Fibroblast of skin of right biceps (primary cell): ENCODE data around the gene WDCP.
"Not testable (repeated sequence)": the region's sequence is repeated elsewhere in the genome, so short reads cannot be mapped to it uniquely, and the experiment has no call there.

Source experiments
- DNase-seq: peaks from one replicate; pipeline ENCODE4 v3.0.0-alpha.2; 2013

Gene WDCP

GRCh38 chr2:24021122-24021998 lies 25.8 kb downstream of the WDCP start:
- no peak for DNase-seq

DNA sequence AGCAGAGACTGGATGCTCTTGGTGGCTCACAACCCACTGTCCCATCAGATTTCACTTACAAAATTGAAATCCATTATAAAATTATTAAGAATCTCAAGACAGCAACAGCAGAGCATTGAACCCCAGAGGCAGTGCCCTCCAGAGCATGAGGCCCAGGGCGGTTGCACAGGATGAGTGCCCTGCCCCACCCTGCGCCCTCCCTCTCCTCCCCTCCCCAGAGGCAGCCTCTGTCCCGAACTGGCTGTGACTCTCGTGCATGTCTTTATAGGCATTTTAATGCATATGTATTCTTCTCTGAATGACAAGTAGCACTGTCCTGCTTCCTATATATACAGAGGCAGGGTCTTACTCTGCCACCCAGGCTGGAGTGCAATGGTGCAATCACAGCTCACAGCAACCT lies 26.9 kb downstream of the WDCP start:
- DNase-seq = no peak

DNA sequence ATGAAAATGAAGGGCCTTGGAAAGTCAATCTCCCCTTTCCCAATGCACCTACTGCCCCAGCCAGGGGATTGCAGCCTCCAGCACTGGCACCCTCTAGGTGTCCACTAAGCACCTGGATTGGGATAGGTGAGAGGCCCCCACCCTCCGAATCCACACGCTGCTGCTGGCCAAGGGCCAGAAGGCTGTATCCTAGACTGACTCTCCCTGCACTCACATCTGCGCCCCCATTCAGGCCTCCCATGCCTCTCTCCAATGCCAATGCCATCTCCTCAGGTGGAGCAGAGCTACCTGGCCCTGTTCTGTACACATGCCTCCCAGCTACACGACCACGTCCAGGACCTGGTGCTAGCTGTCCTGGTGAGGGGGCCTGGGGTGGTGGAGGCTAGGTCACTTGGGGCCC lies 27.5 kb downstream of the WDCP start:
- DNase-seq = no peak

DNA sequence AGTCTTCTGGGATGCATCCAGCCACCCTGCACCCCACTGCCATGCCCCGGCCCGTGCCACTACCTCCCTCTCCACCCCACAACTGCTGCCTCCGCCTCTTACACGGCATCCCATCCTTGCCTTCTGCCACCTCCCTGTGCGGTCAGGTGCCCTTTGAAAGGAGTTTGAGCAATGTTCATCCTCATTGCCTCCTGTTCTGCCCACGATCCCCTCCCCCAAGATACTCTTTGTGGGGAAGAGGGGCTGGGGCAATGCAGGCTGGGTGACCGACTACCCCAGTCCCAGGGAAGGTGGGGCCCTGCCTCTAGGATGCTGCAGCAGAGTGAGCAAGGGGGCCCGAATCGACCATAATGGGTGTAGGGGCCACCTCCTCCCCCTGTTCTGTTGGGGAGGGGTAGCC lies 28.9 kb downstream of the WDCP start:
- no peak for DNase-seq

DNA sequence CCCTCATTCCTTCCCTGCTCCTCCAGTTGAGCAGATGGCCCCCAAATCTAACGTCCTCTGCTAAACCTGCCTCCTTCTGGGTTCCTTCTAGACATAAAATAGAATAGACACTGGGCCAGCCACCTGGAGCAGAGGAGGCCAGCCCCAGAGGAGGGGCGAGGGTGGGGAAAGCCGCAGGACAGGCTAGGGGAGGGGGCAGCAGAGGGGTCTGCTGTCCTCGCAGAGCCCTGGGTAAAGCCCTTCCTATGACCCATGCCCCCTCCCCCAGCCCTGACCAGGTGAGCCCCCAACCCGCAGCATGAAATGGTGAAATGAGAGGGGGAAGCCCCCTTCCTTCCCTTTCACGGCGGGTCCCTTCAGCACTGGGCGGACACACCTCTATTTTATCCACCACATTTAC lies 29.5 kb downstream of the WDCP start:
- DNase-seq = no peak

DNA sequence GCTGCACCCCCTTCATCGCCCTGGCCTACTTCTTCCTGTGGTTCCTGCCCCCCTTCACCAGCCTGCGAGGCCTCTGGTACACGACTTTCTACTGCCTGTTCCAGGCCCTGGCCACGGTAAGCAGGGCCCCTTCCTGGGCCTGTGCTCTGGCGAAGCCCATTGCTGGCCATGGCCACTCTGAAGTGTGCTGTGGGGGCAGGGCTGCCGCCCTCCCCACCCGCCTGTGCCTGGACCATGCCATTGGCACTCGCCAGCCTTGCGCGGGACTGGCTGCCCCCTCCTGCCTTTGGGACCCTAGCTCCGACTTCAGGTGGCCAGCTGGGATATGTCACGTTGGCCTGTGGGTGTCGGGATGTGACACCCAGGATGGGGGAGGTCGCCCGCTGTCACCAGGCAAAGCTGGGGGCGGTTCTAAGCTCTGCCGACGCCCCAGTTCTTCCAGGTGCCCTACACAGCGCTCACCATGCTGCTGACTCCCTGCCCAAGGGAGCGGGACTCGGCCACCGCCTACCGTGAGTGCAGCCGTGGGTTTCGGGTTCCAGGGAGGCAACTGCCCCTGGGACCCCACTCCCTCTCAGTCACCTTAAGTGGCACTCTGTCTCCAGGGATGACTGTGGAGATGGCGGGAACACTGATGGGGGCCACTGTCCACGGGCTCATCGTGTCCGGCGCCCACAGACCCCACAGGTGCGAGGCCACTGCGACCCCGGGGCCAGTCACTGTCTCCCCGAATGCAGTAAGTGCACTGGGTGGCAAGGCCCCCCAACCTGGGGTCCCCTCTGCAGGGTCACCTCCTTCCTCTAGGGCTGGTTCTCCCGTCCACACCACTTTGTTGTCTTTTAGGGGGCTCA lies 30.1 kb downstream of the WDCP start:
- DNase-seq = no peak

DNA sequence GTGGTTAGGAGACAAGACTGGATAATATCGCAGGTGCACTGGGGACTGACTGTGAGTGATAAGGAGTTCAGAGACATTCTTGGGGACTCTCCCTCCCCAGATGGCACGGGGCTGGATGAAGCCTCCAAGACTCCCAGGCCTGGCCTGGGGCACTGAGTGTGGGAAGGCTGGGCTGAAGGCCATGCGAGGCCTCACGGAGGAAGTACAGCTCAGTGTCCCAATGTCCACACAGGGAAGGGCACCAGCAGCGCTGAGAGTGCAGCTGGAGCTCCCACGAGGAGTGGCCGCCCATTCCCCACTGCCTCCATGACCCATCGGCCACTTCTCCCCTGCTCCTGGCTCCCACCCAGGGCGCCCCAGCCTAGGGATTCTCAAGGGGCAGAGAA lies 30.8 kb downstream of the WDCP start:
- no peak for DNase-seq

DNA sequence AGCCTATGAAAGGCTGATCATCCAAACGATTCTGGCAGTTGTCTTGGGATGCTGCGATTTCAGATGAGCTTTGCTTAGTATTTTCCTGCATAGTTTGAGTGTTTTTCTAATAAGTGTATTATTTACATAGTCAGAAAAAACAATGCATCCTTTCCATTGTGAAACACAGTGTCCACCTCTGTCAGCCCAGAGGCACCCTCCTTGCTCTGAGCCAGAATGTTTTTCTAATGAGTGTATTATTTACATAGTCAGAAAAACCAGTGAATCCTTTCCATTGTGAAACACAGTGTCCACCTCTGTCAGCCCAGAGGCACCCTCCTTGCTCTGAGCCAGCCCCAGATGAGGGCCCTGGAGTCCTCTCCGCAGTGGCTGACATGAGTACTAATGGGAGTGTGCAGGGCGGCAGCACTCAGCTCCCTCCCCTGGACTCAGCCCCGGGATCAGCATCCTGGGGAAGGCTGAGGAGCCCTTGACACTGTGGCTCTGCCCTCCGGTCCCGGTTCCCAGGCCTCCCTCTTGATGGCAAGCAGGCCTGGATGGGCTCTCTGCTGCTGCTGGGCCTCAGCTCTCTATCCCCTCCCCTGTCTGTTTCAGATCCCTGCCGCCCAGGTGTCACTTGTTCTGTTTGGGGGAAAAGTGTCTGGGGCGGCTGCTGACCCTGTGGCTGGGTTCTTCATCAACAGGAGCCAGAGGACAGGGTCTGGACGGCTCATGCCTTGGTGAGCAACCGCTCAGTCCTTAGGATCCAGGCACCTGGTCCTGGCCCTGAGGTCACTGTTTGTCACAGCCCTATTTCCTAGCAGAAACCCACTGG lies 31.4 kb downstream of the WDCP start:
- DNase-seq = peak; percentile 68

GRCh38 chr2:24014902-24015301 lies 32.3 kb downstream of the WDCP start:
- DNase-seq = not testable (repeated sequence)

DNA sequence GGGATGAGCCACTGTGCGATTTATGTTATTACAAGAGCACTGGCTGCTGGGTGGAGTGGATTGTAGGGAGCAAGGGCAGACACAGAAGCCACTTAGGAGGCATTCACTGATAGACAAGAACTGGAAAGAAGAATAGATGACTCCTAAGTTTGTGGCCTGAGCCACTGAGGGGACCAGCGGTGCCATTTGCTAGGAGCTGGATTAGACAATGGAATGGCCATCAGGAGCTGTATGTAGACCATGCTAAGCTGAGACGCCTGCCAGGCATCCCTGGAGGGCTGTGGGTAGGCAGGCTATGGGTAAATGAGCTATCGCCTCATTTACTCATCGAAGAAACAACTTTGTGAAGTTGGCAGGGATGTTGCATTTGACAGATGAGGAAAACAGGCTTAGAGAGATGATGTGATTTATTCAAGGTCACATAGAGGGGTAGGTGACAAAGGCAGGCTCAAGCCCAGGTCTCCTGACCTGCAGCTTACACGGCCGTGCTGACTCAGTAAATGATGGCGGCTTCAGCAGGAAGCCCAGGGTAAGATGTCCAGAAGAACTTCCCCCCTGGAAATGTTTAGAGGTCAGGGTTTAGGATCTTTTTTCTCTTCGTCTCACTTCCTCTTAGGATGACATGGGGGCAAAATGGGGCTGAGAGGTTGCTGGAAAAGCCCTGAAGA lies 34.5 kb downstream of the WDCP start:
- no peak for DNase-seq

DNA sequence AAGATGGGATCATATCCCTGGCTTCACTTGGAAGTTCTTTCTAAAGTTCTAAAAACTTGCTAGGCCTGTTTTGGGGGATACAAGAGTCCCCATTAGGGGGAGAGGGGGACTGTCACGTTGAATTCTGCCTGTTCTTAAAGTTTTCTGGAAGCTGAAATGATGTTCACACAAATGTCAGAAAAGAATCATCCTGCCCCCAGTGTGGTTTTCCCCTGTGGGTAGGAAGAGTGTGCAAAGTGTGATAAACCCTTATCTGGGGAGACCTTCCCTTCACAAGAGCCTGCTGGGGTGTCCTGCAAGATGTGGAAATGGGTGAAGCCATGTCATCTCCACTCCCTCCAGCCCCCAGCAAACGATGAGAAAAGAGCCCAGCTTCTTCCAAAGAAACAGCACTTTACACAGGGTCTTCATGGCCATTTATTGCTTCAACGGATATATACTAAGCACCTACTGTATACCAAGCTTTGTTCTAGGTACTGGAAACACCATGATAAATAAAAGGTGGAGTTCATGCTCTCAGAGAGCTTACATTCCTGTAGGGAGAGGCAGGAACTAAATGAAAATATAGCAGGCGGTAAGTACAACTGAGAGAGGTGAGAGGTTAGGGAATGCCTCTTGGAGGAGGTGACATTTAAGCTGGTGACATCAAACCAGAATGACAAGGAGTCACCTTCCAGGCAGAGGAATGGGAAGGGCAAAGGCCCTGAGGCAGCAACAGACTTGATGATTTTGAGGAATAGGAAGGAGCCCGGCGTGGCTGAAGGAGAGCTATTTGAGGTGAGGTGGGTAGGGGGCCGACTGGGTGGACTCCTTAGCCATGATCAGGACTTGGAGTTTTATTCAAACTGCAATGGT lies 35.7 kb downstream of the WDCP start:
- DNase-seq = no peak

DNA sequence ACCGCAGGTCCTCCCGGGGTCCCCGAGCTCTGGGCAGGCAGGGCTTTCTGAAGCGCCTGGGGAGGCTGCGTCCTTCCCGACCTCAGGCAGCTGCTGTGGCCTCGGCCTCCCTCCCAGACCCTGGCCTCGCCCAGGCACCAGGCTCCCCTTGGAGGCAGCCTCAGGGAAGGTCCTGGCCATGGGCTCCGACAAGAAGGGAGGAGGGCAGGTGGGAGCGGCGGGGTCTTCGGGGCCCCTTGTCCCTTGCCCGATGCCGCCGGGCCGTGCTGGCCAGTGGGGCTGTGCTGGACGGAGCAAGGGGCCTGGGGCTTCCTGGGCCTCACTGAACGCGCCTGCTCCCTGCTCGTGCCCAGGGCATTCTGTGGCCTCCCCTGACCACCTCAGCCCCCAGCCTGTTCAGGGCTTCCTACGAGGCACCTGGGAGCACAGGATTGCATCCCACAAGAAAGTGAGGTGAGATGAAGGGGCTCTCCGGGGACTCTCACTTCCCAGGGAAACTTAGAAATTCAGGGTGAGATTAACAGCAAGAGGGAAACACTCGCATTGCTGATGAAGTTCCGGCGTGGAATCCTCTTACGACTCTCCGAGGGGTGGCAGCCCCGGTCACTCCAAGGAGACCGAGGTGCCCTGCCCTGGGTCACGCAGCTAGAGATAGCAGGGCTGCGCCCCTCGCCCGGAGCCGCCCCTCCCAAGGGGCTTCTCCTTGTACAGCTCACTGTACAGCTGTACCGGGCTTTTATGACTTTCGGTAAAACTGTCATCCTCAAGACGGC lies 36.5 kb downstream of the WDCP start:
- no peak for DNase-seq

GRCh38 chr2:24009680-24010476 lies 37.3 kb downstream of the WDCP start, which contains the start of gene MFSD2B:
MFSD2B (plus strand) TSS chr2:24010085; CDS start chr2:24010097, 12 bp downstream.
- DNase-seq = no peak

DNA sequence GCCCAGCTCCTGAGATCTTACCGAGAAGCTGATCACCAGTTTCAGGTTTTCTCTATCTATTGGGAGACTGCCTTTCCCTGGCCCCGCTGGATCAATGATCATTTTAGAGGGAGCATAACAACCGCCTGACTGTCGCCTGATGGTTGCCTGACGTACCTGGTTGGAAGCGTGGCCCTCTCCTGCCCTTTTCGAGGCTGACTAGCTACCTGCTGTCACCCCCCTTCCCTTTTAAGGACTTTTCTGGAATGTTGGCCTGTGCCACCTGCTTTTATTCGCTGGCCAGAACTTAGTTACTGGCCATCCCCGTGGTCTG lies 37.9 kb downstream of the WDCP start:
- DNase-seq = no peak

DNA sequence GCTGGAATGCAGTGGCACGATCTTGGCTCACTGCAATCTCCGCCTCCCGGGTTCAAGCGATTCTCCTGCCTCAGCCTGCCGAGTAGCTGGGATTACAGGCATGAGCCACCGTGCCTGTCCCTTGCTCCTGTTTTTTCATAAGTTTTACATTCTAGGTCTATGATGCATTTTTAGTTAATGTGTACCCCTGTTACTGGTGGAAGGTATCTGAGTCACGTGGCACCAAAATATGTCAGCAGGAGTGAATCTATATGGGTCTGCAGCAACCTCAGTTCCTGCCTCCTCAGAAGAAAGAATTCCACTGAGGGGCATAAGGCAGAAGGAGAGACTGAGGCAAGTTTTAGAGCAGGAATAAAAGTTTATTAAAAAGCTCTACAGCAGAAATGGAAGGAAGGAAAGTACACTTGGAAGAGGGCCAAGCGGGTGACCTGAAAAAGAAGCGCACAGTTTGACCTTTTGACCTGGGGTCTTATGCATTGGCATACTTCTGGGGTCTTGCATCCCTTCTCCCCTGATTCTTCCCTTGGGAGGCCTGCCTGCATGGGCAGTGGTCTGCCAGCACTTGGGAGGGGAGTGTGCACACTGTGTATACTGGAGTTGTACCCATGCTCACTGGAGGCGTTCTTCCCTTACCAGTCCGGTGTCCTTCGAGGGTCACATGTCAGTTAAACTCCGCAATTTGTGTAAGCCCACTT lies 38.4 kb downstream of the WDCP start:
- no peak for DNase-seq

- no peak for DNase-seq
These were observed 39.5 kb downstream of the WDCP start for GRCh38 chr2:24007693-24008092.

- no peak for DNase-seq
These were observed 52.6 kb downstream of the WDCP start for GRCh38 chr2:23994567-23994966.

DNA sequence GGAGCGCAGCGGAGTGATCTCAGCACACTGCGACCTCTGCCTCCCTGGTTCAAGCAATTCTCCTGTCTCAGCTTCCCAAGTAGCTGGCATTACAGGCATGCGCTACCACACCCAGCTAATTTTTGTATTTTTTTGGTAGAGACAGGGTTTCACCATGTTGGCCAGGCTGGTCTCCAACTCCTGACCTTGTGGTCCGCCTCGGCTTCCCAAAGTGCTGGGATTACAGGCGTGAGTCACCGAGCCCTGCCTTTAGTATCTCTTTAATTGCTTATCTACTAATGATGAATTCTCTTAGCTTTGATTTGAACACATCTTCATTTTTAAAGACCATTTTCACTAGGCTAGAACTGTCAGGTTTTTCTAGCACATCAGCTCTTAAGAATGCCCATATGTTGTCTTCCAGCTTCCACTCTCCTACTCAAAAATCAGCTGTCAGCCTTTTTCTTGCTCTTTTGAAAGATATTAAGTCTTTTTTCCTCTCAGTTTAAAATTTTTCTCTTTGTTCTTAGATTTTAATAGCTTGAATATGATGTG lies 53.4 kb downstream of the WDCP start:
- DNase-seq = no peak

DNA sequence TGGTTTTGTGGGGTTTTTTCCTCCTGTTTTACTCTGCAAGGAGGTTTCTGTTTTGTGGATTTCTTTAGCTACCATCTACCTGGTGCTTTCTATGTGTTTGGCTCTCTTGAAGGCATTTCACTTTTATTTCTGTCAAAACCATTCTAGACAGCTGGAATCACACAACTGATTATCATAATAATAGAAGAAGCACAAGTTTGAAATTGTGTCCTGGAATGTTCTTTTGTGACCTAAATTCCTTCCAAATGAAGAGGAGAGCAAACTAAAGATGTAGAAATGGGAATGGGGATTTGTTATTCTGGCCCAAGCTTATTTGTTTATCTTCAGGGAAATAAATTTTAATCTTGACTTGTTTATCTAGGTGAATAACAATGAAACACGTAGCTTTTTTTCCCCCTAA lies 54.3 kb downstream of the WDCP start:
- no peak for DNase-seq
